ENCODE measurements around the gene ZNF444. TPM values are rescaled to one million over a fixed set of nuclear protein-coding genes. Genes with fewer than 3 reads are reported as not detected.
"Not testable (repeated sequence)": the region's sequence is repeated elsewhere in the genome, so short reads cannot be mapped to it uniquely, and the experiment has no call there.

The ZNF444 gene
- polyA plus RNA-seq, 3 donors = 2.7 to 6.9 (median 3.5) TPM

DNA sequence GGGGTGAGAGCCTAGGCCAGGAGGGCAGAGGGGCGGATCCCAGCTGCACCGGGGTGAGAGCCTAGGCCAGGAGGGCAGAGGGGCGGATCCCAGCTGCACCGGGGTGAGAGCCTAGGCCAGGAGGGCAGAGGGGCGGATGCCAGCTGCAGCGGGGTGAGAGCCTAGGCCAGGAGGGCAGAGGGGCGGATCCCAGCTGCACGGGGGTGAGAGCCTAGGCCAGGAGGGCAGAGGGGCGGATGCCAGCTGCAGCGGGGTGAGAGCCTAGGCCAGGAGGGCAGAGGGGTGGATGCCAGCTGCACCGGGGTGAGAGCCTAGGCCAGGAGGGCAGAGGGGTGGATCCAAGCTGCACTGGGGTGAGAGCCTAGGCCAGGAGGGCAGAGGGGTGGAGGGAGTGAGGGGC, 35.2 kb downstream of the ZNF444 start:
- H3K4me2 ChIP-seq (replicated peaks; ENCODE audit: extremely low read depth, low read length, poor library complexity, severe bottlenecking); DNase-seq; H3K79me2 ChIP-seq (ENCODE audit: insufficient read depth, low read length); intact Hi-C loops (cut with micrococcal nuclease); H3K9me3 Mint-ChIP-seq; H4K20me1 ChIP-seq (ENCODE audit: insufficient read depth, low read length); H3K36me3 ChIP-seq (replicated peaks in 1 of 2; ENCODE audit: control insufficient read depth in 1 of 2, insufficient read depth in 2 of 2, low read length in 2 of 2); H3K27ac ChIP-seq (ENCODE audit: low read depth in 1 of 2, low read length in 2 of 2); H3K4me1 ChIP-seq (ENCODE audit: control insufficient read depth in 1 of 2, insufficient read depth in 2 of 2, low read length in 2 of 2); H3K27me3 ChIP-seq (ENCODE audit: control insufficient read depth in 2 of 2, insufficient read depth in 2 of 2, low read length in 2 of 2); H3K9ac ChIP-seq (ENCODE audit: insufficient read depth, low read length, poor library complexity, severe bottlenecking); H3K4me3 Mint-ChIP-seq; H3K36me3 Mint-ChIP-seq; H3K4me3 ChIP-seq (replicated peaks in 1 of 3; ENCODE audit: low read depth in 2 of 3, low read length in 3 of 3); H3K27ac Mint-ChIP-seq; H3K4me1 Mint-ChIP-seq; H2AFZ ChIP-seq (ENCODE audit: insufficient read depth, low read depth, low read length, poor library complexity, severe bottlenecking); H3K9me3 ChIP-seq (replicated peaks in 1 of 2; ENCODE audit: control insufficient read depth in 1 of 2, insufficient read depth in 1 of 2, low read length in 2 of 2): not testable (repeated sequence)
- no CpG with 5 or more reads among the region's 11 CpGs for WGBS (ENCODE audit: insufficient coverage)
- peaks cover 8 to 13% (median 10%) of the 10 kb centered on the region in 3 donors for H3K27me3 Mint-ChIP-seq (ENCODE audit: low read depth in 3 of 3)

DNA sequence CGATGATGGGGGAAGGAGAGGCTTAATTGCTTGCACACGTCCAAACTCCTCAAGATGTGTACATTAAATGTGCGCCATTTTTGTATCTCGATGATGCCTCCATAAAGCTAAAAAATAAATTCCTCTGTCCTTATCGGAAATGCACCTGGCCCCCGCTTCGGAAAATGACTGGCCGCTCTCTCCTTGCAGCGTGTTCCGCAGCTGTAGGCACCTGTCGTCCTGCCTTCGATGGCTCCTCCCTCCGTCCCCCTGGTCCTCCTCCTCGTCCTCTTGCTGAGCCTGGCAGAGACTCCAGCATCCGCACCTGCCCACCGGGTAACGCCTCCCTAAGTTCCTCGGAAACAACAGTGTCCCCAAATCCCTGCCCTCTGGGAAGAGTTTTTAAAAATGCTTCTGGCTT, 35.8 kb downstream of the ZNF444 start:
- Histone ChIP-seq H3K4me1 (ENCODE audit: control insufficient read depth in 1 of 2, insufficient read depth in 2 of 2, low read length in 2 of 2) (no peaks in the 10 kb centered on the region), H3K9me3 (replicated peaks in 1 of 2; ENCODE audit: control insufficient read depth in 1 of 2, insufficient read depth in 1 of 2, low read length in 2 of 2) (no peaks in the 10 kb centered on the region), H2AFZ (ENCODE audit: insufficient read depth, low read depth, low read length, poor library complexity, severe bottlenecking) (no peak overlapping the region), H3K27me3 (ENCODE audit: control insufficient read depth in 2 of 2, insufficient read depth in 2 of 2, low read length in 2 of 2) (no peaks in the 10 kb centered on the region), H3K4me3 (replicated peaks in 1 of 3; ENCODE audit: low read depth in 2 of 3, low read length in 3 of 3) (no peak overlapping the region), H3K4me2 (replicated peaks; ENCODE audit: extremely low read depth, low read length, poor library complexity, severe bottlenecking) (no peak overlapping the region), H4K20me1 (ENCODE audit: insufficient read depth, low read length) (no peaks in the 10 kb centered on the region), H3K9ac (ENCODE audit: insufficient read depth, low read length, poor library complexity, severe bottlenecking) (no peak overlapping the region), H3K36me3 (replicated peaks in 1 of 2; ENCODE audit: control insufficient read depth in 1 of 2, insufficient read depth in 2 of 2, low read length in 2 of 2) (no peaks in the 10 kb centered on the region), H3K27ac (ENCODE audit: low read depth in 1 of 2, low read length in 2 of 2) (no peak overlapping the region), H3K79me2 (ENCODE audit: insufficient read depth, low read length) (no peaks in the 10 kb centered on the region)
- TF ChIP-seq CTCF (IDR thresholded peaks at IDR 0.05) = no peak
- WGBS (ENCODE audit: insufficient coverage) = 95% methylated on average over 11 of the region's 18 CpGs
- no peak for DNase-seq
- Mint-ChIP-seq H3K4me3 (no peak overlapping the region), H3K27me3 (ENCODE audit: low read depth in 3 of 3) (peaks cover 8 to 13% (median 10%) of the 10 kb centered on the region in 3 donors), H3K4me1 (no peaks in the 10 kb centered on the region), H3K27ac (peak overlapping the region in 1 of 7 donors; percentile 69), H3K36me3 (no peaks in the 10 kb centered on the region), H3K9me3 (peaks cover 0 to 6% (median 0%) of the 10 kb centered on the region in 7 donors)
- intact Hi-C loops (cut with micrococcal nuclease) = no loop called here
